NCI-H1694 (cell line): ENCODE results near the gene CBX8.
A peak's percentile ranks its signal among the peaks of the same experiment; 100 is the strongest.

Experiments
- DNase-seq: peaks from one replicate; lab custom pipeline; 2025; lab: John Stamatoyannopoulos, UW

Gene CBX8

GRCh38 chr17:79796763-79797491 is at the start of gene CBX8:
Gene CBX8 (minus strand): TSS chr17:79797077. CDS start chr17:79796998, 79 bp downstream.
- DNase-seq, result peak; percentile 98

GRCh38 chr17:79845601-79845949 is 48.7 kb upstream of the CBX8 start:
- no peak for DNase-seq

- DNase-seq, result no peak
Observed at GRCh38 chr17:79844869-79845600, 48.2 kb upstream of the CBX8 start.

GRCh38 chr17:79843816-79844800 is 47.2 kb upstream of the CBX8 start:
- no peak for DNase-seq

GRCh38 chr17:79843474-79843815 is 46.6 kb upstream of the CBX8 start:
- no peak for DNase-seq

GRCh38 chr17:79842656-79843473 is 46.0 kb upstream of the CBX8 start:
- no peak for DNase-seq

- no peak for DNase-seq
Observed at GRCh38 chr17:79842136-79842655, 45.3 kb upstream of the CBX8 start.

- DNase-seq, result no peak
Observed at GRCh38 chr17:79841369-79842135, 44.7 kb upstream of the CBX8 start.

GRCh38 chr17:79840989-79841286 is 44.1 kb upstream of the CBX8 start:
- no peak for DNase-seq

GRCh38 chr17:79840269-79840988 is 43.6 kb upstream of the CBX8 start:
- DNase-seq, result no peak

GRCh38 chr17:79839356-79840268 is 42.7 kb upstream of the CBX8 start, which contains the start of gene CBX4:
Gene CBX4 (minus strand): TSS chr17:79839440. CDS start chr17:79839251, 189 bp downstream.
- peak; percentile 70 for DNase-seq

- peak; percentile 48 for DNase-seq
Observed at GRCh38 chr17:79838522-79839274, 41.8 kb upstream of the CBX8 start.

- DNase-seq, result no peak
Observed at GRCh38 chr17:79837888-79838521, 41.1 kb upstream of the CBX8 start.

GRCh38 chr17:79836972-79837887 is 40.4 kb upstream of the CBX8 start:
- peak; percentile 28 for DNase-seq

- DNase-seq, result no peak
Observed at GRCh38 chr17:79836510-79836971, 39.7 kb upstream of the CBX8 start.

GRCh38 chr17:79835953-79836509 is 39.2 kb upstream of the CBX8 start:
- no peak for DNase-seq
